Activated T-cell treated with anti-CD3 and anti-CD28 coated beads for 4 hours (primary cell): Measurements from ENCODE around the gene TPSB2.

Experiments
- DNase-seq: peaks from one replicate; pipeline ENCODE4 v3.0.0-alpha.2; 2020

Gene TPSB2

DNA sequence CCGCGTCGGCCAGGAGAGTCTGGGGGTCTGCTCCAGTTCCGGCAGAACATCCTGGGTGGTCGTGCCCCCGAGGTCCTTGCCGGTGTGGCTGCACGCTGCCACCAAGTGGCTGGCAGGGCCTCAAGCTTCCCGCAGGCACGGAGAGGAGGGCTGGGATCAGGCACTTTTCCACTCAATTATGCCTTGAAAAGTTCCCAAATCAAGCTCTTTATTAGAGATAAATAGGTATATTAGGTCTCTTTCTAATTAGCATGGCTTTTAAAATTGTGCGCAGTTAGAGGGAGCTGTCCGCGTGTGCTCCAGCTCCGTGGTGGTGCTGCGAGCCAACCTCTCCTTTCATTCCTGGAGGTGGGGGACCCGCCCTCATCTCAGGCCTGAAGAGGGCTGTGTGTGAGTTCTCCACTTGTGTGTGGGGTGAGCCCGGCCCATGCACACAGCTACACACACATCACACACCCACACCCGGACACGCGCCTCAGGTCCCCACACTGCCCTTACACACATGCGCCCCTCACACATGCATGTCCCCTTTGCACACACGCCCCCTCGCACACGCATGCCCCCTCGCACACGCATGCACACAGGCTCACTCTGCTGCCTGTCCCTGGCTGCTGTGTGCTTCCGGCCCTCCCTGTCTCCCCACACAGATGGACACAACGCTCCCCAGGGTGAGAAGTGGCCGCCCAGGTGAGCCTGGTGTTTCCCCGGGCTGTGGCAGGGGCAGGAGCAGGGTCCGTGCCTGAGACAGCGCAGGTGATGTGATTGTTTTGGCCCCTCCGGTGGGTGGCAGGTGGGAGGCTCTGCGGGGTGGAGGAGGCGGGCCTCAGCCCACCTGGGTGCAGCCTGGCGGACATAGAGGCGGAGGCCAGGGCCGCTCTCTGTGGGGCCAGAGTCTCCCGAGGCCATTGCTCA lies 48.3 kb downstream of the TPSB2 start:
- DNase-seq = no peak

DNA sequence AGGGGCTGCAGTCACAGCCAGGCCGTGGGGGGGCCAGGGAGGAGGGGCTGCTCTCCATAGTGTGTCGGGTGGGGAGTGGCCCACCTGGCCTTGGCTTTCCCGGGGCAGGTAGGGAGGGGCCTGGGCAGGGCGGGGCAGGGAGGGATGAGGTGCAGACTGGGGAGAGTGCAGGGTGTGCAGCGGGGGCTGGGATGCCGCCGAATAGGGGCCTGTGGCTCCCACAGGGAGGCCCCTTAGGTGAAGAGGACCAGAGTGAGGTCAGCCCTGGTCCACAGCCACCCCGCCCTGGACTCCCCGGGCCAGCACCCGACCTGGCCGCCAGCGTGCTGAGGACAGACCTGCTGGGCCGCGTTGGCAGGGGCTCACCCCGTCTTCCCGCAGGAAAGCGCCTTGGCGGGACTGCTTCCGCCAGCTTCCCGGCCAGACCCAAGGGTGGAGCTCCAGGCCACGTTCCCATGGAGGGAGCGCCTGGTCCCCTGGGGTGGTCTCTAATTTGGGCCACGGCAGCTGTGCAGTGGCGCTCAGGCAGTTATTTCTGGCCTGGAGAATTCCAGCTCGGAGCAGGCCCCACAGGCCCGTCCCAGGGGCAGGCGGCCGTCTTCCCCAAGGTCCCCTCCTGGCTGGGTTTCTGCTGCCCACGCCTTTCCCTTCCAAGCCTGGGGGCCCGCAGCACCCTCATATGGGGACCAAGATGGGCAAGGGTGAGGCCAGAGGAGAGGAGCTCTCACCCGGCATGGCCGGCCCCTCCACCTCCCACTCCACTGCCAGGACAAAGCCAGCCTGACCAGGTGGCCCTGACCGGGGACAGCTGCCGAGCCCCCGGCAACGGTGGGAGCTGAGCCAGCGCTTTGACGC lies 49.2 kb downstream of the TPSB2 start:
- no peak for DNase-seq
